Right cardiac atrium (tissue), 5 donors: Measurements from ENCODE around the gene NEURL3. TPM values are rescaled to one million over a fixed set of nuclear protein-coding genes. Genes with fewer than 3 reads are reported as not detected.

Experiments
- ATAC-seq, 2 donors: fragments of 200-7000 bp; cut with Tn5 transposase; one replicate each; pipeline versions ENCODE4 v1.8.0 to v1.9.1; 2020; ENCODE audit warnings: moderate library complexity in 2 of 2, mild to moderate bottlenecking in 1 of 2
- DNase-seq, 3 donors: peaks; one replicate each; pipeline ENCODE4 v3.0.0-alpha.2; 2020
- H3K27ac ChIP-seq: one replicate; pipeline ENCODE4 v1.5.1; 2013; ENCODE audit warnings: mild to moderate bottlenecking, low read length, control low read depth, moderate library complexity
- H3K27me3 ChIP-seq: one replicate; pipeline ENCODE4 v1.6.1; 2013; ENCODE audit not compliant: control insufficient read depth, insufficient read depth
- H3K4me1 ChIP-seq: one replicate; pipeline ENCODE4 v1.6.1; 2013; ENCODE audit warnings: low read length; ENCODE audit not compliant: control insufficient read depth, insufficient read depth
- H3K4me3 ChIP-seq: one replicate; pipeline ENCODE4 v1.5.1; 2013; ENCODE audit warnings: low read length, control low read depth
- H3K9me3 ChIP-seq: one replicate; pipeline ENCODE4 v1.6.1; 2013; ENCODE audit warnings: low read length; ENCODE audit not compliant: control insufficient read depth
- WGBS: extraction: QIAGEN DNeasy Blood & Tissue Kit; methylation state at CpG from one replicate; pipeline ENCODE4 v1.1.7; 2013; 5-methylcytosine and 5-hydroxymethylcytosine counted together
- intact Hi-C, 4 donors: fragments of 100-400 bp; cut with DNase I; formaldehyde crosslinking; loops; one replicate each; pipeline versions ENCODE4 v1.11.0 to v1.14.0; 2022 to 2023
- polyA plus RNA-seq: library from polyadenylated mRNA; stranded (reverse); fragments of 200-250 nt; gene quantifications from one replicate; pipeline ENCODE4 v1.2.3, GENCODE V29; 2013
- total RNA-seq, 4 donors: library from RNA; stranded (reverse); fragmentation: NEBNext Ultra II Directional; extraction: Animal tissue kit (Norgen Biotek cat#: 25700); gene quantifications; one replicate each; pipeline ENCODE4 v1.2.1, GENCODE V29; 2021
- donor health status: healthy with polysubstance abuse.
- donor health status: DM: no; HTN: yes; CAD: no.
- donor health status: DM: no; HTN: no; CAD: no.
- donor health status: DM: no; HTN: yes; CAD: no; lungs with severe emphysema.
- donor health status: DM: yes; HTN: yes; CAD: no.

The NEURL3 gene
- total and polyA plus RNA-seq, 5 donors = 0.07 to 0.20 (median 0.15) TPM; not detected in 2

DNA sequence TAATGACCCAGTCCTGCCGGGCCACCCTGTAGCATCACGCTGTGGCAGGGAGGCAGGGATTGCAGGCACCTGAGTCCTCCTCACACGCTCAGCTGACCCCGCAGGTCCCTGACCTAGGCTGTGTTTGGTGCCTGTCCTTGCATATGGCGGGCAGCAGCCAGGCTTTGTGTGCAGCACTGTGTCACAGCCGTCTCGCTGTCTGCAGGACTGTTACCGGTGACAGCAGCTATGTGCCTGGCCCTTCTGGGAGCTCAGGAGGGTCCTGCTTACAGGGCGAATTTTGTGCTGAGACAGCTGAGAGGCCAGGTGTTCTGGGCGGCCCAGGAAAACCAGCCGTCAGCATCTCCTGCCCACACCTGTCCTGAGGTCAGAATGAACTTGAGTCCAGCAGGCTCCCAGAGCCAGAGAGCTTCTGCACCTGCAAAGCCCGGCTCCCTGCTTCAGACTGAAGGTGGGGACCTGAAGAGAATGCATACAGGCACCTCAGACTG is 21.0 kb upstream of the NEURL3 start:
- Histone ChIP-seq H3K27ac (no peak overlapping the region), H3K4me3 (no peak overlapping the region), H3K4me1 (peaks cover 9% of the 10 kb centered on the region), H3K27me3 (no peaks in the 10 kb centered on the region), H3K9me3 (no peaks in the 10 kb centered on the region)
- no peak for ATAC-seq
- DNase-seq = peak in 1 of 3 donors; percentile 39
- WGBS = 96% methylated on average over 12 of the region's 12 CpGs
- intact Hi-C loops = no loop called here

DNA sequence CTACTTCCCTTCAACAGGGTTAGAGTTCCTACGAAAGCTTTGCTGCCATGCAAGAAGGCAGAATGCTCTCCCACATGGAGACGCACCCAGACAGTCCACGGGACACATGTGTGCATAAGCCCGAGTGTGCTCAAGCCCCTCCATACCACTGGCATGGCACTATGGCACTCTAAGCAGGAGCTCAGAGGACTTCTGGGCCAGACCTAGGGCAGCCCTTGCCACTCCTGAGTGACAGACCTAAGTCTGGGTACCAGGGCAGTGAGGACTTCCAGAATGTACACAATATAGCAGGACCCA is 20.0 kb upstream of the NEURL3 start:
- H3K9me3 ChIP-seq = no peaks in the 10 kb centered on the region
- no peak overlapping the region for H3K27ac ChIP-seq
- no peaks in the 10 kb centered on the region for H3K27me3 ChIP-seq
- H3K4me3 ChIP-seq = no peak overlapping the region
- no peak for ATAC-seq
- WGBS = 85% methylated on average over 4 of the region's 4 CpGs
- intact Hi-C loops = no loop called here
- DNase-seq = no peak
- peaks cover 9% of the 10 kb centered on the region for H3K4me1 ChIP-seq

DNA sequence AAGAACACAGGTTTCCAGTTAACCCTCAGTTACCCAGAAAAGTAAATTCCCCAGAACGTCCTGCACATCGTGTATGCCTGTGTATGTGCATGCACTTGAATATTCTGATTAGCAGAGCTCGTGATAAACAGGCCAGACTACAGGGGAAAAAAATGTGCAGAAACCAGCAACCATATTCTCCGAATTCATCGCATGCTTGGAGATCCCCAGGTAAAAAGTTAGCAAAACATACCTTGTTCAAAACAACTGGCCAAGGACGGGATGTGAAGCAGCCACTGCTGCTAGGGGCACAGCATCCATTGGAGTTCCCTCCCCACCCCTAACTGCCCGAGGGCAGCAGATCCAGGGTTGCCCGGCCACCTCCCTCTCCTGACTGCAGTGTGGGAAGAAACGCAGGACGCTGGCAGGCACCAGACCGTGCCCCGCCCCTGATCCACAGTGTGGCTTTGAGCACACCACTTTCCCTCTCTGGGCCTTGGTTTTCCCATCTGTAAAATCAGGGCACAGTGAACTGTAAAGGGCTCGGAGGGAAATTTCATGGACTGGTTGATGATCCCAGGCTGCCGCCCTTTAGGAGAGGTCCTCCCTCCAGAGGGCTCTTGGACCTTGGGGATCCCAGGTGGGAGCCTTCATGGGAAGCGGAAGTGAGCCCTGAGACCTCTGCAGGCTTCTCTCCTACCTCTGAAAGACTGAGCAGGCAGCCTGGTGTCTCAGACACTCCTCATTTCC is 19.5 kb upstream of the NEURL3 start:
- no peaks in the 10 kb centered on the region for H3K9me3 ChIP-seq
- no peaks in the 10 kb centered on the region for H3K27me3 ChIP-seq
- DNase-seq (peak in 1 of 3 donors; percentile 36), ATAC-seq (no peak)
- H3K4me1 ChIP-seq = peaks cover 9% of the 10 kb centered on the region
- WGBS = 77% methylated on average over 15 of the region's 15 CpGs
- no peak overlapping the region for H3K27ac ChIP-seq
- no peak overlapping the region for H3K4me3 ChIP-seq
- intact Hi-C loops = no loop called here

DNA sequence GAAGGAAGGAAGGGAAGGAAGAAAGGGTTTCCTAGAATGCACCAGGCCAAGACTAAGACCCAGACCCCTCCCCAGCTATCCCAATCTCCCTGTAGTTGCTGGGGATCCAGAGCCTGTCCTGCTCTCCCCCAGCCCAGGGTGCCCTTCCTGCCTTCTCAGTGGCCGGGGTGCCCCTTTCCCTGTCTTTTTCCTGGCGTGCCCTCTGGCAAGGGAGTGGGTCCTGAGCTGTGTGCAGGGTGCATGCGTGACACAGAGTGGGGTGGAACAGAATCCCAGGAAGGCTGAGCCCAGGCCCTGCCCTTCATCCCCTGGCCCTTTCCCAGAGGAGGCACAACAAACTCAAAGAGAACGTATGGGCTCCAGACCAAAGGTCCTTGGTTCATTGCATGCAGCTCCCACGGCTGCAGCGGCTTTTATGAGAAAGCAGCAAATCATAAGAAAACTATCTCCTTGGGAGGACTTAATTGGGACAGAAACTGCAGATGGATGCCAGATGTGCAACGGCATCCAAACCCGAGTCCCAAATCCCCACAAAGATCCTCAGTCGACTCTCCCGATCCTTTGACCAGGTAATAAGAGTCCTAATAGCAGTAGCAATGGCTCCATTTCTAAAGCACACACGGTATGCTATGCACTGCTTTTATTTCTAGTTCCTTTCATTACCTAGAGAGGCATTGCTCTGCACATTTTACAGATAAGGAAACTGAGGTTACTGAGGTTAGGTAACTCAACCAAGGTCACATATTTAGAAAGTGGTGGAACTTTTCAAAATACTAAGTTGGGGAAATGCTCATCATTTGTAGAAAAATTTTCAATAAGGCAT is 18.7 kb upstream of the NEURL3 start:
- DNase-seq (peak in 1 of 3 donors; percentile 30), ATAC-seq (no peak)
- no peaks in the 10 kb centered on the region for H3K27me3 ChIP-seq
- H3K9me3 ChIP-seq = no peaks in the 10 kb centered on the region
- intact Hi-C loops = no loop called here
- 57% methylated on average over 11 of the region's 11 CpGs for WGBS
- H3K27ac ChIP-seq = no peak overlapping the region
- H3K4me1 ChIP-seq = peaks cover 4% of the 10 kb centered on the region
- no peak overlapping the region for H3K4me3 ChIP-seq

DNA sequence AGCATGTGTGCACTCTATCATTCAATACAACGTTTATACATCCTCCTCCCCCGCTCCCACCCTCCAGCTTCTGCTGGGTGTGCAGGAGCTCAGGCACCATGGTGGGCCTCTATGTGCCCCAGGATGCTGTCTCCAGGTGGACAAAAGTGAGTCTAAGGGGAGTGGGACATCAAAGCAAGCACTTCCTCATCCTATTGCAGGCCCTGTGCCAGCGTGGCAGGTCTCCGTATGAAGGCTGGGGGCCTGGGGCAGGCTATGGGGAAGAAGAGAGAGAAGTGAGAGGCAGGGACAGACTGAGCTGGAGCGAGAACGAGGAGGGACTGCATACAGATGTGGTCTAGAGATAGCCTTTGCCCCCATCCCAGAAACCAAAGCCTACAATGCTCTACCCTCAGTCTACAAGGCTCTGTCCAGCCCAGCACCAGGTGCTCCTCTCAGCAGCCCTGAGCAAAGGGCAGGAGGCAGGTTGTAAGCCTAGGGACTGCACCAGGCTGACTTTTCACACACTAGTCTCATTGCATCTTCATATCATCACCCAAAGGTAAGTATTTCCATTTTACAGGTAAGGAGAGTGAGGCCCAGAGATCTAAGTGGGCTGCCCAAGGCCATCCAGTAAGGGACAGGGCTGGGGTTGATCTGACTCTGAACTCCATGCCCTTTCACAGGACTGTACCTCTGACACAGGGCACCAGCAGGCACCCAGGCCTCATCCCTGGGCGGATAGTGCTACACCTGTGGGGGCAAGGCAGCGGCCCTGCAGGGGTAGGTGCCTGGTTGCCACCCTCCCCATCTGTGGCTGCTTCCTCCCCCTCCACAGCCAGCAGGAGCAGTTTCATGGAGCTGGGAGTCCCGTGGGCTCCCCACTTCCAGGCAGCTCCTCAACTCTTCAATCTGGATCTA is 17.4 kb upstream of the NEURL3 start:
- no peaks in the 10 kb centered on the region for H3K27me3 ChIP-seq
- DNase-seq (peak in 1 of 3 donors; percentile 39), ATAC-seq (no peak)
- intact Hi-C loops = no loop called here
- H3K9me3 ChIP-seq = no peaks in the 10 kb centered on the region
- H3K4me1 ChIP-seq = no peaks in the 10 kb centered on the region
- no peak overlapping the region for H3K4me3 ChIP-seq
- no peak overlapping the region for H3K27ac ChIP-seq
- 80% methylated on average over 9 of the region's 9 CpGs for WGBS

DNA sequence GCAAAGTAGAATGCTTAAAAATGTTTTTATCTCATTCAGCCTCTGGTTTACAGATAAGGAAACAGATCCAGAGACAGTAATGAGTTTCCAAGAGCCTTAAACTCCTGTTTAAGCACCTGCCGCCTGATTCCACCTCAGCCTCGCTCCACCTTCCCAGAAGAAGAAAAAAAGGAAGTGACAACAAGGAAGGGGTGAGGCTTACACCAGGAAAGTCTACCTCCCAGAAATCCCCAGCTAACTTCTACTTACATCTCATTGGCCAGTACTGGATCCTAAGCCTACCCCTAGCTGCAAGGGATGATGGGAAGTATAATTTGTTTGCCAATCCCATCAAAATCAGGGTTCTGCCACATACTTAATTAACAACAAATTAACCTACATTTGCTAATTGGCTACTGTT is 16.1 kb upstream of the NEURL3 start:
- Histone ChIP-seq H3K9me3 (no peaks in the 10 kb centered on the region), H3K4me3 (no peak overlapping the region), H3K27me3 (no peaks in the 10 kb centered on the region), H3K4me1 (no peaks in the 10 kb centered on the region), H3K27ac (no peak overlapping the region)
- no peak for DNase-seq
- 76% methylated on average over 2 of the region's 2 CpGs for WGBS
- intact Hi-C loops = no loop called here
- no peak for ATAC-seq

DNA sequence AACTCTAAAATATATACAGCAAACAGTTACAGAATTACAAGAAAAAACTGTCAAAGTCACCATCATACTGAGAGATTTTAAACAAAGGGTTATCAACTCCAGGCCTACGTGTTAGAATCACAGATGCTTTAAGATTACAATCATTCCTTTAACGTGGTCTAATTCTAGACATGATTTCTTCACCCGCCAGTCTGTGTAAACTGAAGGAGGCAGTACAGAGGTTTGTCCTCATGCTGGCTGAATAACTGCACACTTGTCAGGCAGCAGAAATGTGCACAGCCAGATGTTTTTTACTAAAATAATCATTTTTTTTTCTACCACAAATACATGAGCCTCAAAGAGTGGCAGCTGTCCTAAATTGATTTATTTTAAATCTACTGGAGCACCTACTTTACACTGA is 15.5 kb upstream of the NEURL3 start:
- intact Hi-C loops = no loop called here
- Histone ChIP-seq H3K9me3 (no peaks in the 10 kb centered on the region), H3K4me3 (no peak overlapping the region), H3K27ac (no peak overlapping the region), H3K4me1 (no peaks in the 10 kb centered on the region), H3K27me3 (no peaks in the 10 kb centered on the region)
- ATAC-seq (no peak), DNase-seq (no peak)
- WGBS = 62% methylated on average over 3 of the region's 3 CpGs

DNA sequence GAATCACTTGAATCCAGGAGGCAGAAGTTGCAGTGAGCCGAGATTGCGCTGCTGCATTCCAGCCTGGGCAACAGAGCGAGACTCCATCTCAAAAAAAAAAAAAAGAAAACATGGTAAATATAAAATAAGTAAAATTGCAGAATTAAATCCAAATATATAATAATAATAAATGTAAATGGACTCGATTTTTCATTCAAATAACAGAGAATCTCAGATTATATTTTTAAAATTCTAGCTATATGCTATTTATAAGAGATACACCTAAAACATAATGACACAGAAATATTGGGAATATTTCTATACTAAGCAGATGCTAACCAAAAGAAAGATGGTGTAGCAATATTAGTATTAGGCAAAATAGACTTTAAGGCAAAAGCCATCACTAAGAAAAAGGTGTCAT is 15.1 kb upstream of the NEURL3 start:
- Histone ChIP-seq H3K27me3 (no peaks in the 10 kb centered on the region), H3K9me3 (no peaks in the 10 kb centered on the region), H3K4me1 (no peaks in the 10 kb centered on the region), H3K27ac (no peak overlapping the region), H3K4me3 (no peak overlapping the region)
- 82% methylated on average over 4 of the region's 4 CpGs for WGBS
- intact Hi-C loops = no loop called here
- ATAC-seq (no peak), DNase-seq (no peak)

DNA sequence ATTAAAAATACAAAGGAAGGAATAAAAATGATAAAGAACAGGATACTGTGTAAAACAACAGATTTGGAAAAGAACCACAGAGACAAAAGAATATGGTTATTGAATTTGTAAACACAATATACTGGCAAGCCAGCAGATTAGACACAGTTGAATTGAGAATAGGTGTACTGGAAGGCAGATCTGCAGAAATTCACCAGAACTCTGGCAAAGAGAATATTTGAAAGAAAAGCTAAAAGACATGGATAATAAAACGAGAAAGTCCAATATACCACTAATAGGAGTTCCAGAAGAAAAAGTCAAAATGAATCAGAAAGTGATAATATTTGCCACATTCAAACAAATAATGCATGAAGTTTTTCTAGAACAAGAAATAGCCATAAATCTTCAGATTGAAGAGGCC is 11.9 kb upstream of the NEURL3 start:
- WGBS = 88% methylated on average over 1 of the region's 1 CpG
- no peaks in the 10 kb centered on the region for H3K4me1 ChIP-seq
- H3K9me3 ChIP-seq = no peaks in the 10 kb centered on the region
- H3K27ac ChIP-seq = no peak overlapping the region
- ATAC-seq (no peak), DNase-seq (no peak)
- intact Hi-C loops = no loop called here
- H3K4me3 ChIP-seq = no peak overlapping the region
- no peaks in the 10 kb centered on the region for H3K27me3 ChIP-seq

DNA sequence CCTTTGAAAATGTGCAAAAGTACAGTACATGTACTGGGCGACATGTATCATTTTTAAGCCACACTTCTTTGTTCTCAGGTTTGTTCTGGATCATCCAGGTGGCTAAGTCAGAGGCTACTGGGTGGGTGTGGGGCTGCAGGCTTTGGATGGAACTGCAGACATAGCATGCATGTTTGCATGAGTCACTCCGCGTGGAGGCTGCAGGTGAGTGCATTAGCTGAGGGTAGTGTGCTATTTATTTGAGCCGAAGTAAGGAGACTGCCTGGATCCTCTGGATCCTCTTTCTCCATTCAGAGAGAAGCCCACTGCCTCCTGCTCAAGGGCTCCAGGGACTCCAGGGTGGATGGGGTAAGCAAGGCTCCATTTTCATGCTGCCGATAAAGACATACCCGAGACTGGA is 9.4 kb upstream of the NEURL3 start:
- intact Hi-C loops = no loop called here
- Histone ChIP-seq H3K27ac (no peak overlapping the region), H3K4me1 (no peaks in the 10 kb centered on the region), H3K9me3 (no peaks in the 10 kb centered on the region), H3K4me3 (no peak overlapping the region), H3K27me3 (no peaks in the 10 kb centered on the region)
- DNase-seq (no peak), ATAC-seq (no peak)
- 88% methylated on average over 6 of the region's 6 CpGs for WGBS

DNA sequence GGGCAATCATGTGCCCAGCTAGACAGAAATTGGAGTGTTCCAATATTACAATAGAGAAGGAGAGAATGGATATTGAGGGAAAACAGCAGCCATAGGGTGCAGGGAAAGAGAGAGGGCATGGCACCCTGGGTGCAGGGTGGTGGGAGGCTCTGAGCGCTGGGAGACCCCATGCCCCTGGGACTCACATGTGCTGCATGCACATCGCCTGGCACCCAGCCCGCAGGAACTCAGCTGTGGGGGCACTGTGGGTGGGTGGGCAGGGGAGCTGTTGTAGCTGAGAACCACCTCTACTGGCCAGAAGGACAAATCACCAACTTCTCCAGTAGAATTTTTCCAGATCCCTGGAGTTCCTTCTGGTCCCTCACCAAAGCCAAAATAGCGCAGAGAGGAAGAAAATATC is 7.2 kb upstream of the NEURL3 start:
- Histone ChIP-seq H3K27ac (no peak overlapping the region), H3K9me3 (no peaks in the 10 kb centered on the region), H3K27me3 (no peaks in the 10 kb centered on the region), H3K4me1 (no peaks in the 10 kb centered on the region), H3K4me3 (no peak overlapping the region)
- 88% methylated on average over 4 of the region's 4 CpGs for WGBS
- ATAC-seq = no peak
- intact Hi-C loops = no loop called here
- peak in 2 of 3 donors; percentile 36 to 61 for DNase-seq
